ENCODE results near the gene SCN4A.
A peak's percentile ranks its signal among the peaks of the same experiment; 100 is the strongest.

The SCN4A gene

GRCh38 chr17:63954402-63955063 lies 18.2 kb downstream of the SCN4A start:
- DNase-seq = peak; percentile 57

- DNase-seq = peak; percentile 39
These were observed 21.5 kb downstream of the SCN4A start for GRCh38 chr17:63950940-63951907.

DNA sequence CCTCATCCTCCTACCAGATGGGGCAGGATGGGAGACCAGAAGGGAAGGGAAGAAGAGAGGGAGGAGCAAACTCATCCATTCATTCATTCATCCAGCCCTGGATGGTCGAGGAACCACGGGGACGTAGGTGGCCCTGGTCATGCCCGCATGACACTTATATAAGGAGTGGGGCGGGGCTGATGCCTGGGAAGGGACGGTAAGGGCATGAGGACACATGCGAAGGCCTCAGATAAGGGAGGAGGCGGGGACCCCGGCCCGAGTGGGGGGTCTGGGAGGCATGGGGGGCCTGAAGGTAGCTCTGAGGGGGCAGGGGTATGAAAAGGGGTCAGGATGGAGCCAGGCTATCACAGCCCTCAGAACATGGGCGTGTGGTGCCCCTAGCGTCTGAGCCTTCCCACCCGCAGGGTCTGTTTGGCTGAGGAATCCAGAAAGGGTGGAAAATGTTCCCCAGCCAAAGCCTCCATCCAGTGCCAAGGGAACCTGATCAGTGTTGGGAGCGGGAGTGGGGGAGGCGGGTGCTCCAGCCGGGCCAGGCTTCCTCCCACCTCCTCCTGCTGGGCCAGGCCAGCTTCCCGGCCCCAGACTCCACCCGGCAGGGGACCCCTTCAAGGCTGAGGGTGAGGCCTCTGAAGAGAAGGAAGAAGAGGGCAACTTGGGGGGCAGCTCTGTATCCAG lies 23.0 kb downstream of the SCN4A start:
- no peak for DNase-seq

DNA sequence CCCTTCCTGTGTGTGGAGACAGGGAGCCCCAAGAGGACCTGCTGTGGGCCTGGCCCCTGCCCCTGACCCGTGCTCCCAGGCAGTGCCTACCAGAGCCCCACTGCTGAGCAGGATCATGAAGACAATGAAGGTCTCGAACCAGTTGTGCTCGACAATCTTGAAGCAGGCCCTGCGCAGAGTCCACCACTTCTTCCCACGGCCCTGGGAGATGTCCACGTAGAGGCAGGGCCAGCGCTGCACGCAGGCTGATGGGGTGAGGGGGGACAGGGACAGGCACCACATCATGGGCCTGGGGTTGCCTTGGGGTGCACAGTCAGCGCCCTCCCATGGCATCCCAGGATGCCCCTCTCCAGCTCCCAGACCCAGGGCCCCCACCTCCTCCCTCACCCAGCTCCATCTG lies 24.2 kb downstream of the SCN4A start:
- DNase-seq = no peak

GRCh38 chr17:63947711-63948330 lies 24.9 kb downstream of the SCN4A start:
- DNase-seq = no peak

DNA sequence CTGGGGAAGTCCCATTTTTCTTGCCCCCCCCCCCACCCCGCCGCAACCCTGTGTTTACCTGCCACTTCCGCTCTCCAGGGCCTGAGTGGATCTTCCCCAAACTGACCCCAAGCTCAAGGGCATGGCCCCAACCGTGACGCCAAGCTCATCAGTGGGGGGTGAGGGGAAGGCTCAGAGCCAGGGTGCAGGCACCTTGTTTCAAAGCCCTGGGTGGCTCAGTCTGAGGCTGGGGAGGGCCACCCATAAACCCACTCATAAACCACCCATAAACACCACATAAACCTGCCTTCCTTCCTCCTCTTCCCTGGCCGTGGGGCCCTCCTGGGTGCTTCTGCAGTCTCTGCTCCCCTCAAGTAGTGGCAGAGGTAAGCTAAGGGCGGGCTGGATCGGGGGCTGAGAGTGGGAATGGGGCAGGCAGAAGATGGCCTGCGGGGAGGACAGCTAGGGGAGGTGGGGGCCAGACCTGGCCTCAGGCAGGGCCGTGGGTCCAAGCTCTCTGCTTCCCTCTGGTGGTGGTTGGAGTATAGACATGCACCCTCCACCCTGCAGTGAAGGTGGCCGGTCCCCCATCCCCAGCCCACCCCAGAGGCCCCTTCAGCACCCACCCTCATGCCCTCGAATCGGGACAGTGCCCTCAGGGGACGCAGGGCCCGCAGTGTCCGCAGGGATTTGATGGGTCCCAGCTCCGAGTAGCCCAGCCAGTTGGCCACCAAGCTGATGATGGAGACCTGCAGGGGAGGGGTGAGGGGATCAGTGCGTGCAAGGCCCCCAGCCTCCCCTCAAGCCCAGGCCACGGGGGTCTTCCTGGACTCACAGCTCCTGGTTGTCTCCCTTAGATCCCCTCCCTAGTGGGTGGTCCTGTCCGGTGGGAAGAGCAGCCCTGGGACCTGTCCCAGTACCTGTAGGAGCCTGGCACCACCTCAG lies 26.0 kb downstream of the SCN4A start:
- peak; percentile 54 for DNase-seq

DNA sequence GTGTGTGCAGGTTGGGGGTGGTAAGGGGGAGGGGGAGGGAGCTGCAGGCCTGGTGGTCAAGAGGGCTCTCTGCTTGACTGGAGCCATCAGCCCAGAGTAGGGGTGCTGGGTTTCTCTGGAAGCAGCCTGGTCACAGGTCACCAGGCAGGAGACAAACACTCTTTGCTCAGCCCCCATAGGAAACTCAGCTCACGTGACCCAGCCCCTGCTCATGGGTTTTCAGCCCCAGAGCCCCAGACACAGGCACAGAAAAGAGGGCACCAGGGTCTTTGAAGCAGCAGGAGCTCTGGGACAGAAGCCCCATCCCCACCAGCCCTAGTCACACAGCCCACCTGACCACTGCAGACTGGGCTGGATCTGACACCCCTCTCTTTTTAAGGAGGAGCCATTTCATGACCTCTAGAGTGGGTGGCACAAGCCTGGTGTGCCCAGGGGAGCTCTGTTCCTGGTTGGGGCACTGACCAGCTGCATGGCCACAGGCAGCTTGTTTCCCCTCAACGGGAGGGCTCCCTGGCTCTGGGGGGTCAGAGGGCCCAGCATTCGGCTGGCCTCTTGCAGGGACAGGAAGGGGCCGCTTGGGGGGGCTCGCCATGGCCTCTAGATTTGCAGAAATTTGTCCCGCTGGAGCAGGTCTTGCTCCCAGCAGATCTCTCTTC lies 26.8 kb downstream of the SCN4A start:
- no peak for DNase-seq

- no peak for DNase-seq
These were observed 27.8 kb downstream of the SCN4A start for GRCh38 chr17:63944736-63945499.

- no peak for DNase-seq
These were observed 29.0 kb downstream of the SCN4A start for GRCh38 chr17:63943745-63944144.

GRCh38 chr17:63942309-63942985 lies 30.3 kb downstream of the SCN4A start:
- no peak for DNase-seq

- no peak for DNase-seq
These were observed 31.0 kb downstream of the SCN4A start for GRCh38 chr17:63941751-63942150.

GRCh38 chr17:63941162-63941561 lies 31.6 kb downstream of the SCN4A start:
- DNase-seq = no peak

DNA sequence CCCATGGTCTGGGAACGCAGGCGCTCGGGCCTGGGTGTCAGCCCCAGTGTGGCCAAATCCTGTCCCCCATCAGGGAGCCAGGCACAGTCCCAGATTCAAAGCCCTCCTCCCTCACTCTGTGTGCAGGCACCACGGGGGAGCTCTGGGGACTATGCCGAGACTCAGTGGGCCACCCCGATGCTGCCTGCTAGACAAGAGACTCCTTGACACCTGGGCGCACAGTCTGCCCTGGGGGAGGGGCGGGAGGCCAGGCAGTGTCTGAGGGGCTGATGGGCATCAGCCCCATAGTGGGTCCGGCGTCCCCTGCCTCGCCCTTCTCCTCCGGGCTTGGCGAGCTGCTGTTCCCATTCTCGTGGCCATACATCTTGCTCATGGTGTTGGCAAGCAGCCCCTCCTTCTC lies 32.1 kb downstream of the SCN4A start:
- no peak for DNase-seq

DNA sequence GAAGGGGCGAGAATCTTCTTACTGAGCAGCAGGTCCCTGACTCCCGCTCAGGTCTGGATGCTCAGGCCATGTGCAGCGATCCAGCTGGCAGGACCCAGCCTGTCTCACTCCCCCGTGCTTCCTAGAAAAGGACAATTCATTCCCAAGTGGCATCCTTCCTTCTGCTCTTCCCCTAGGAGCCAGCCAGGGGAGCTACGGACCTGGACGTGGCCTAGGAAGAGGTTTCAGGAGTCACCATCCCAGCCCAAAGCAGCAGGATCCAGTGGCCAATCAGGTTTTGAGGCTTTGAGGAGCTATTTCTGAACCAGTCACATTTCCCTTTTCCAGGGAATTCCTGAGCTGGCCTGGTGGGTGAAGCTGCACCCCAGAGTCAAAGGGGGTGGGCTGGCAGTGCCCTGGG lies 32.8 kb downstream of the SCN4A start:
- DNase-seq = no peak

DNA sequence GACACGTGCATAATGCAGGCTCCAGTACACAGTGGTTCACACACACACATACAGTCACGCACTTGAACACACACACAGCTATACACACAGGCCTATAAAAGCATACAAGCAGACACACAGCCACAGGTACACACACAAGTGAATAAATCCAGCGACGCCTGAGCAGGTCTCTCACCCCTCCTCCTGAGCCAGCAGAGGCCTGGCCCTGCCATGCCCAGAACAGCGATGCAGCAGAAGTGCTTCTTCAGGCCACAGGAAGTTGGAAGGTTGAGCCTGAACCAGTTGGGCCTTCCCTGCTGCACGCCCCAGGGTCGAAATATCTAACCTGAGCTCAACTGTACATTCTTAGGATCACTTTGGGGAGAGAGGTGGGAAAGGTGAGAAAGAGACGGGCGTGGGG lies 33.3 kb downstream of the SCN4A start:
- no peak for DNase-seq

- DNase-seq = no peak
These were observed 34.8 kb downstream of the SCN4A start for GRCh38 chr17:63937920-63938319.

GRCh38 chr17:63937319-63937718 lies 35.4 kb downstream of the SCN4A start:
- DNase-seq = no peak

- DNase-seq = no peak
These were observed 38.3 kb downstream of the SCN4A start for GRCh38 chr17:63934183-63935112.

- no peak for DNase-seq
These were observed 39.1 kb downstream of the SCN4A start for GRCh38 chr17:63933598-63933997.

Data from NCI-H69 (cell line).